GM21529 (cell line): ENCODE results near the gene SEMA4B.
"Not testable (repeated sequence)": the region's sequence is repeated elsewhere in the genome, so short reads cannot be mapped to it uniquely, and the experiment has no call there.

ENCODE experiments used
- ATAC-seq: cut with Tn5 transposase; IDR thresholded peaks from one replicate; pipeline ENCODE4 v1.9.1; 2021; ENCODE audit not compliant: unreplicated experiment

Gene SEMA4B

DNA sequence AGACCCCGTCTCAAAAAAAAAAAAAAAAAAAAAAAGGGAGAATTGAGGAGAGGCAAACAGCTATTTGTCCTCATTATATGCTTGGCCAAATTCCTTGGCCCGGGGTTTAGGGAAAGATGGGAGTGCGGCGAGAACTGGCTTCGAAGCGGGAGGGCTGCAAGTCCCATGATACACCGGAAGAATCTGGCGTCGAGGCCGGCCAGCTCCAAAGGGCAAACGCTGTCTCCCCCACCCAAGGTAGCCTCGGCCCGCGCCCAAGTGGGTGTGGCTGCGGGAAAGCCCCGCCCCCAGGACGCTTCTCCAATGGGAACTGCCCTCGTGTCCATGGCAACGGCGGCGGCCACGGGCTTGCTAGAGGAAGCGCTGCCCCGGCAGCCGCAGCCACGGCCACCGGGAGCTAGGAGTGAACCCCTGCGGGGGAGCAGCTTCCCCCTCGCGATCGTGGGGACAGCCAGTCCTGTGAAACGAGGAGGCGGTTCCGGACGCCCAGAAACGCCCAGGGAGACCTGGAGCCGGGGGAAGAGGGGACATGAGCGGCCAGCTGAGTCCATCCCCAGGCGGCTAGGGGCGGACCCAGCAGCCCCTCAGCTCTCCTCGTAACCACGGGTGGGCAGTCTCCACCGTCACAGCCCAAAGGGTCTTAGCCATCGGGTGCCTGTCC is 48.2 kb downstream of the SEMA4B start, which contains the start of gene TTLL13:
Gene TTLL13, plus strand, starts transcription at position 354 of the 661 bp plus-strand sequence. CDS start 1,075 bp downstream, outside the sequence.
- no peak for ATAC-seq

DNA sequence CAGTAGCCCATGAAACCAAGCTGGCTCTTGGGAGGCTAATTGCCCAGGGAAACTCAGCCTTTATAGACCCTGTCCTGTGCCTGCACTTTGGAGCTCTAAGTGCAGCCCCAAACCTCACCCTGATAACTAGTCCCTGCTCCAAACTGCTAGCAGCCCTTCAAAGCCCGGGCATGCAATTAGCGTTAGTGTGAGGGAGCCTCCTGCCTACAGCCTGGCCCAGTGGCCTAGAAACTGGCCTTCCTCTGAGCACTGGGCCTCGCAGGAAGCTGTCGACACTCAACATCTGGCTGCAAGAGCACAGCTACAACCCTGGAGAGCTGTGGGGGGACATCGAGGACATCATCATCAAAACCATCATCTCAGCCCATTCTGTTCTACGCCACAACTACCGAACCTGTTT is 56.6 kb downstream of the SEMA4B start:
- ATAC-seq = no peak

DNA sequence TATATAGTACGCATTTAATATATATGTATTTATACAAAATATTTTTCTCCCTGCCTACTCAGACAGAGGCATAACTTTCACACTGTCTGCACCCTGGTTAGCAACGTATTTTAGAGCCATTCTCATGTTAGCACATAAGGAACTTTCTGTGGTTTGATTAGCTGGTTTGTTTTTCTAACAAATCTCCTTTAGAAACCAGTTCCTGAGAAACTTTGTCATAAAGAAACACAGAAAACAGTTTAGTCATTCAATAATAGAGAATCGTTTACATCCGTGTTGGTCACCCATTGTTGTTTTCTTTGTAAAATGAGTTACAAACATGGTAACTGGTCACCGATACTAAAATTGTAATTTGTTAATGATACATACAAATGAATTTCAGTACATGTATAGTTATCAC is 58.4 kb downstream of the SEMA4B start:
- peak; percentile 92 for ATAC-seq

DNA sequence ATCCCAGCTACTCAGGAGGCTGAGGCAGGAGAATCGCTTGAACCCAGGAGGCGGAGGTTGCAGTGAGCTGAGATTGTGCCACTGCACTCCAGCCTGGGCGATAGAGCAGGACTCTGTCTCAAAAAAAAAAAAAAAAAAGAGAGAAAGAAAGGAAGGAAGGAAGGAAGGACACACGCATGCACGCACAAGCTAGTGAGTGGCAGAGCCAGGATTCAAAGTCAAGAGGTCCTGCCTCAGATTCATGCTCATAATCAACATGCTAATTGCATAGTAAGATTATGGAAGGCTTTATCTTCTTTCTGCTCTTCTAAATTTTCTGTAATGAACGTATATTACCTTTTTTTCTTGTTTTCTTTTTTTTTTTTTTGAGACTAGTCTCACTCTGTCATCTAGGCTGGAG is 59.6 kb downstream of the SEMA4B start:
- not testable (repeated sequence) for ATAC-seq

DNA sequence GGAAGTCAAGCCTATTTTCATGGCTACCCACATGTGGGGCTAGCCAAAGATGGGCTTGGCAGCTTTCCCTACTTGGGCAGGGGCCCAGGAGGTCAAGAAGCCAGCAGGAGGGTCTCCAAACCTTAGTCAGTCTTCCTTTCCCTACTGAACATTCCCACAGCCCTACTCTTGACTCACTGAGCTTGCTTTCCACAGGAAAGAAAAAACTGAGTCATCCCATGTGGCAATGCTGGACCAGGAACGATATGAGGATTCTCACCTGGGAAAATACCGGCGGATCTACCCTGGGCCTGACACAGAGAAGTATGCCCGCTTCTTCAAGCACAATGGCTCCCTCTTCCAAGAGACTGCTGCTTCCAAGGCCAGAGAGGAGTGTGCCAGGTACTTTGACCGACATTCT is 60.7 kb downstream of the SEMA4B start:
- no peak for ATAC-seq

DNA sequence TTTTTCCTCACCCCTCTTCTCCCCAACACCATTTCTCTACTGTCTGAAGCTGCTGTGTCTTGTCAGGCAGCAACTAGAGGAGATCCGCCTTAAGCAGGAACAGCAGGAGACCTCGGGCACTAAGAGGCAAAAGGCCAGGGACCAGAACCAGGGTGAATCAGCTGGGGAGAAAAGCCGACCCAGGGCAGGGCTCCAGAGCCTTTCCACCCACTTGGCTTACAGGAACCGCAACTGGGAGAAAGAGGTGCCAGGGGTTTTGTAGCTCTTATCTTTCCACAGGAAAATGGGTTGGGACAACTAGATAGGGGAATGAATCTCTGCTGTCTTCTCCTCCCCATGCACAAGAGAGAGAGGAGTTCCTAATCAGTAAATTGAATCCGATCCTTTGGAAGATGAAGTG is 61.3 kb downstream of the SEMA4B start:
- ATAC-seq = no peak

DNA sequence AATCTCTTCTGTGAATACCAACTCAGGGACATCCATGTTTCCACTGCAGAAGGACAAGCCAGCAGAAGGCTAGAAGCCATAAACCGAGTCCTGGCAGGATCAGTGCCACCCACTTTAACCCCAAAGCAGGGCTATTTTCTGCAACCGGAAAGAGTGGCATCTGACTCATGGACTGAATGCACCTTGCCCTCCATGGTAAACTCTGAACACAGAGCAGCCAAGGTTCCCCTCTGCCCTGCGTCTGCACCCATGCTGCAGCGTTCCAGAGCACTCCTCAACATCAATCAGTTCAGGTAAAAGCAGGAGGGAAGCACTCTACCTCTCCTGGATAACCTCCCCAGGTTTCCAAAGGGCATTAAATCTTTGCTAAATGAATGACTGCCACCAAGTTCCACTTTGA is 63.5 kb downstream of the SEMA4B start:
- ATAC-seq = no peak

DNA sequence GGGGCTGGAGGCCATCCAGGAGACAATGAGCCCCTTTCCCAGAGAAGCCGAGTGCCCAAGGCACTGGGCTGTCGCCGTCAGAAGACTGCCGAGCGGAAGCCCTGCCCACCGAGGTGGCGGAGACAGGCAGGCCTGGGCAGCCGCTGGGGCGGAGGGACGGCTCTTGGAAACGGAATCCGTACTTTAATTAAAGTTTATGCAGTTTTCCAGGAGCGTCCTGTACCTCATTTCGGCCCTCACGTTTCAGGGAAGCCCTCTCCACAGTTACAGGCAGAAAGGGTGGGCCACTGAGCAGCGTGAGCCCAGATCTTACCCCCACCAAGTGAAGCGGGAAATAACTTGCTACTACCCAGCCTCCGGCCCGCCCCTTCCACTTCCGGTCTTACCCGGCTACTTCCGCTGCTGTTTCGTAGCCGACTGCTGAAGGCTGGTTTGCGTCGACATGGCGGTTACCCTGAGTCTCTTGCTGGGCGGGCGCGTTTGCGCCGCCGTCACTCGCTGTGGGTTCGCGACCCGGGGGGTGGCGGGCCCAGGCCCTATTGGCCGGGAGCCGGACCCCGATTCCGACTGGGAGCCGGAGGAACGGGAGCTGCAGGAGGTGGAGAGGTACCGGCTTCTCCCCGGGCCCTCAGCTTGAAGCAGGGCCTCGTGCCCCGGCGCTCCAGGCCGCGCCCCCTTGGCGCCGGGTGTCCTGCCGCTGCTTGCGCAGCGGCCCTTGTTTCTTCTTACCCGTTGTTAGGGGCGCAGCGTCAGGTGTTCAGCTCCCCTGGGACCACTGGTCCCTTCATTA is 64.3 kb downstream of the SEMA4B start, which contains the start of gene NGRN:
Gene NGRN, plus strand, starts transcription at position 402 of the 790 bp plus-strand sequence. Its CDS starts 41 bp downstream, at position 443.
- peak; percentile 91 for ATAC-seq

DNA sequence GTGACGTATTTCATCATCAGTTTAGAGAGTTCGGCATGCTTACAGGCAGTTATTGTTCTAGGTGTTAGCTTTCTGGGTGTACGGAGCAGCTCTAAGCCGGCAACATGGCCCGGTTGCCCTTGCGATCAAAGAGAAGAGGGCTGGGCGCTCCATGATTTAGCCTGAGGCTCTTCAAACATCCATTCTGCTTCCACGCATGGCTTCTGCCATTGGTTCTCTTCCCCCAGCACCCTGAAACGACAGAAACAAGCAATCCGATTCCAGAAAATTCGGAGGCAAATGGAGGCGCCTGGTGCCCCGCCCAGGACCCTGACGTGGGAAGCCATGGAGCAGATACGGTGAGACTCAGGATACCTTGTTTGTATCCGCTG is 64.9 kb downstream of the SEMA4B start:
- ATAC-seq = peak; percentile 10

DNA sequence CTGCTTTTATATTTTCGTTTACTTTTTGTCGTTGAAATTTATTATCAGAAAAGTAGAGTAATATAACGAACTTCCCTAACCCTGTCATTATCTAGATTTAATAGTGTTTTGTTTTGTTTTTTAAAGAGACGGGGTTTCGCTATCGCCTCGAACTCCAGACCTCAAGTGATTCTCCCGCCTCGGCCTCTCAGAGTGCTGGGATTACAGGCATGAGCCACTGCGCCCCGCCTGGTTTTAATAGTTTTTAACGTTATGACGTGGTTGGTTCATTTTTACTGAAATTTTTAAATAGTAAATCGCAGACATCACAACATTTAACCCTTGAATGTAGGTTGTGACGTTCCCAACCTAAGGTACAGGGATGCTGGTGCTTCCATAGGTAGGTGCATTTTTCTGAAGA is 65.4 kb downstream of the SEMA4B start:
- no peak for ATAC-seq

DNA sequence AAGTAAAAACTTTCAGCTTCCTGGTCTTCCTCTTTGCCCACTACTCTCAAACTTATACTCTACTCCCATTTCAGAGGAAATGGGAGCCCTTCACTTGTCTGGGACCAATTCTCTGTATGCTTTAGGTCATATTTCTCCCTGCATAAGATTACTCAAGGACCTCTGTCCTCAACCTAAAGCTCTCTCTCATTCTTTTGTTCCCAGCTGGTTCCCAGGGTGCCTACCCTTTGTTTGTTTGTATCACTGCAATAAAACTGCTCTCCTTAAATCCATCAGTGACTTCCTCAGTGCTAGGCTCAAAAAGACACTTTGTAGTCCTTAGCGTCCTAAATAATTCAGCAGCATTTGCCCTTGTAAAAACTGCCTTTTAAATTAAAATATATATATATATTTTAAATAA is 67.3 kb downstream of the SEMA4B start:
- ATAC-seq = no peak

DNA sequence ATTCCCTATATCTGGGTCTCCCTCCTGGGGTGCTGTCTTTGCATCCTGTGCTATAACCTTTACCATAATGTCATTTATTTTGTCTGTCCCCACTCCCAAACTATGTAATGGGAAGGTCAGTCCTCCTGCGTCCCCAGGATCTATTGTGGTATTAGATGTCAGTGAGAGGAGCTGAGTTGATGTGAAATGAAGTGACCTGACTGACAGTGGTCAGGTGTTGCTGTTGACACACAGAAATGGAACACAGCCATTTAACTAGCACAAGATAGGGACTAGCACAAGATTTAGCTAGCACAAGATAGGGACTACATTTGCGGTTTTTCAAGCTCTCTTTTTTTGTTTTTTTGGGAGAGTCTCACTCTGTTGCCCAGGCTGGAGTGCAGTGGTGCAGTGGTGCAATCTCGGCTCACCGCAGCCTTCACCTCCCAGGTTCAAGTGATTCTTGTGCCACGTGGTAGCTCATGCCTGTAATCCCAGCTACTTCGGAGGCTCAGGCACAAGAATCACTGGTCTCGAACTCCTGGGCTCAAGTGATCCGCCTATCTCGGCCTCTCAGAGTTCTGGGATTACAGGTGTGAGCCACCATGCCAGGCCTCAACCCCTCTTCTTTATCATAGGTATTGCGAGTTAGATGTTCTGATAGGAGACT is 69.5 kb downstream of the SEMA4B start:
- no peak for ATAC-seq

DNA sequence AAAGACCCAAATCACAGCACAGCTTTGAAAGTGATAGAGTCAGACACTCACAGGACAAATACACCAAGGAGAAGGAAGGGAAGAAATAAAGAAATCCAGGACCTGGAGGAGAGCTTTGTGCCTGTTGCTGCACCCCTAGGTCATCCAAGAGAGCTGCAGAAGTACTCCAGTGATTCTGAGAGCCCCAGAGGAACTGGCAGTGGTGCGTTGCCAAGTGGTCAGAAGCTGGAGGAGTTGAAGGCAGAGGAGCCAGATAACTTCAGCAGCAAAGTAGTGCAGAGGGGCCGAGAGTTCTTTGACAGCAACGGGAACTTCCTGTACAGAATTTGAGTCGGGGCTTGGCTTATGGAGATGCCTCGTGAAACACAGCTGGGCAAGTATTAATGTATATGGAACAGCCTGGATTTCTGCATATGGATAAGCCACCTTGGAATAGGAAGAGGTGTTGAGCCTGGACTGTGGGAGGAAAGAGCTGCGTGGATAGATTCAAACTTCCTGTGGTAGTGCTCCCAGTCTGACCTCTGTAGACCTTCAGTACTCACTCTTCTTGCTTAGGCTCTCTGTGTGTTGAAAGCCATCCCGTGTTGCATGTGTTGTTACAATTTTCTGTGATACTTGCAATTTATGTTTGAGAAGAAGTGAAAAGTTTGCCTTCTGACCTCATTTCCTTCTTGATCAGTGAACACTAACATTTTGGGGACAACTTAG is 70.5 kb downstream of the SEMA4B start:
- ATAC-seq = no peak

DNA sequence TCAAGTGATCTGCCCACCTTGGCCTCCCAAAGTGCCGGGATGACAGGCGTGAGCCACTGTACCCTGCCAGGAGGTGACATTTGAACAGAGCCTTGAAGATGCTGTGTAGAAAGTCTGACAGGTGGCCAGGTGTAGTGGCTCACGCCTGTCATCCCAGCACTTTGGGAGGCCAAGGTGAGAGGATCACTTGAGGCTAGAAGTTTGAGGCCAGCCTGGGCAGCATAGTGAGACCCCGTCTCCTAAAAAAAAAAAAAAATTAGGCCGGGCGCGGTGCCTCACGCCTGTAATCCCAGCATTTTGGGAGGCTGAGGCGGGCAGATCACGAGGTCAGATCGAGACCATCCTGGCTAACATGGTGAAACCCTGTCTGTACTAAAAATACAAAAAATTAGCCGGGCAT is 77.3 kb downstream of the SEMA4B start:
- not testable (repeated sequence) for ATAC-seq
